Adipocyte (in vitro differentiated cells): ENCODE measurements around the gene TMC4.
"Not testable (repeated sequence)": the region's sequence is repeated elsewhere in the genome, so short reads cannot be mapped to it uniquely, and the experiment has no call there.

Experiments
- DNase-seq: peaks from one replicate; pipeline ENCODE4 v3.0.0-alpha.2; 2015; ENCODE audit warnings: low read depth
- H3K27me3 ChIP-seq: replicated peaks from 2 replicates; pipeline ENCODE4 v1.7.0; 2013; ENCODE audit warnings: mild to moderate bottlenecking, low read length, moderate library complexity; ENCODE audit not compliant: control insufficient read depth, insufficient read depth
- H3K36me3 ChIP-seq: 2 replicates; pipeline ENCODE4 v1.7.0; 2013; ENCODE audit warnings: low read length, mild to moderate bottlenecking, moderate library complexity; ENCODE audit not compliant: control insufficient read depth, insufficient read depth, severe bottlenecking
- H3K4me1 ChIP-seq: 2 replicates; pipeline ENCODE4 v1.7.0; 2013; ENCODE audit warnings: mild to moderate bottlenecking, low read length, moderate library complexity; ENCODE audit not compliant: control insufficient read depth, insufficient read depth
- H3K4me3 ChIP-seq: 2 replicates; pipeline ENCODE4 v1.7.0; 2013; ENCODE audit warnings: mild to moderate bottlenecking, low read length, moderate library complexity
- H3K9ac ChIP-seq: 2 replicates; pipeline ENCODE4 v1.7.0; 2013; ENCODE audit warnings: mild to moderate bottlenecking, low read length, moderate library complexity
- H3K9me3 ChIP-seq: 2 replicates; pipeline ENCODE4 v1.7.0; 2013; ENCODE audit warnings: mild to moderate bottlenecking, low read length, moderate library complexity; ENCODE audit not compliant: control insufficient read depth

Gene TMC4

GRCh38 chr19:54209811-54210494 is 37.0 kb upstream of the TMC4 start:
- Histone ChIP-seq H3K4me3 (peak overlapping the region; percentile 42), H3K9me3 (no peaks in the 10 kb centered on the region), H3K9ac (peak overlapping the region; percentile 72), H3K27me3 (no peaks in the 10 kb centered on the region), H3K36me3 (peaks cover 39% of the 10 kb centered on the region), H3K4me1 (peaks cover 61% of the 10 kb centered on the region)
- peak; percentile 97 for DNase-seq

- H3K9me3 ChIP-seq = no peaks in the 10 kb centered on the region
- H3K4me1 ChIP-seq = peaks cover 68% of the 10 kb centered on the region
- DNase-seq = no peak
- H3K9ac ChIP-seq = peak overlapping the region; percentile 58
- H3K4me3 ChIP-seq = peak overlapping the region; percentile 14
- H3K27me3 ChIP-seq = no peaks in the 10 kb centered on the region
- peaks cover 46% of the 10 kb centered on the region for H3K36me3 ChIP-seq
Measured at GRCh38 chr19:54209058-54209810, 36.3 kb upstream of the TMC4 start.

- DNase-seq = no peak
- Histone ChIP-seq H3K27me3 (no peaks in the 10 kb centered on the region), H3K4me3 (no peak overlapping the region), H3K9me3 (no peaks in the 10 kb centered on the region), H3K9ac (peak overlapping the region; percentile 58), H3K4me1 (peaks cover 73% of the 10 kb centered on the region), H3K36me3 (peaks cover 48% of the 10 kb centered on the region)
Measured at GRCh38 chr19:54208784-54209057, 35.8 kb upstream of the TMC4 start.

GRCh38 chr19:54207983-54208783 is 35.2 kb upstream of the TMC4 start:
- no peaks in the 10 kb centered on the region for H3K9me3 ChIP-seq
- H3K27me3 ChIP-seq = no peaks in the 10 kb centered on the region
- DNase-seq = peak; percentile 25
- peaks cover 54% of the 10 kb centered on the region for H3K36me3 ChIP-seq
- peak overlapping the region; percentile 21 for H3K4me3 ChIP-seq
- H3K9ac ChIP-seq = peak overlapping the region; percentile 58
- H3K4me1 ChIP-seq = peaks cover 78% of the 10 kb centered on the region

GRCh38 chr19:54207676-54207982 is 34.7 kb upstream of the TMC4 start:
- Histone ChIP-seq H3K36me3 (peaks cover 56% of the 10 kb centered on the region), H3K4me3 (peak overlapping the region; percentile 21), H3K4me1 (peaks cover 84% of the 10 kb centered on the region), H3K9ac (peak overlapping the region; percentile 58), H3K27me3 (no peaks in the 10 kb centered on the region), H3K9me3 (no peaks in the 10 kb centered on the region)
- no peak for DNase-seq

- not testable (repeated sequence) for H3K27me3 ChIP-seq, DNase-seq, H3K9me3 ChIP-seq, H3K4me3 ChIP-seq
- Histone ChIP-seq H3K9ac (peak overlapping the region; percentile 58), H3K4me1 (peaks cover 88% of the 10 kb centered on the region), H3K36me3 (peaks cover 59% of the 10 kb centered on the region)
Measured at GRCh38 chr19:54207193-54207592, 34.2 kb upstream of the TMC4 start.

- Histone ChIP-seq H3K4me3 (no peak overlapping the region), H3K9ac (peak overlapping the region; percentile 27), H3K27me3 (no peaks in the 10 kb centered on the region), H3K9me3 (no peaks in the 10 kb centered on the region), H3K4me1 (peaks cover 92% of the 10 kb centered on the region), H3K36me3 (peaks cover 63% of the 10 kb centered on the region)
- DNase-seq = no peak
Measured at GRCh38 chr19:54206831-54207177, 33.8 kb upstream of the TMC4 start.

GRCh38 chr19:54206030-54206830 is 33.3 kb upstream of the TMC4 start:
- Histone ChIP-seq H3K4me1 (peaks cover 95% of the 10 kb centered on the region), H3K9me3 (no peaks in the 10 kb centered on the region), H3K9ac (peak overlapping the region; percentile 27), H3K27me3 (no peaks in the 10 kb centered on the region), H3K36me3 (peaks cover 68% of the 10 kb centered on the region), H3K4me3 (no peak overlapping the region)
- DNase-seq = no peak

GRCh38 chr19:54204767-54205468 is 32.0 kb upstream of the TMC4 start:
- DNase-seq = no peak
- H3K27me3 ChIP-seq = no peaks in the 10 kb centered on the region
- peaks cover 68% of the 10 kb centered on the region for H3K36me3 ChIP-seq
- no peaks in the 10 kb centered on the region for H3K9me3 ChIP-seq
- H3K9ac ChIP-seq = peak overlapping the region; percentile 90
- H3K4me1 ChIP-seq = peaks cover 84% of the 10 kb centered on the region
- H3K4me3 ChIP-seq = peak overlapping the region; percentile 95

GRCh38 chr19:54203151-54203611 is 30.2 kb upstream of the TMC4 start:
- Histone ChIP-seq H3K4me3 (peak overlapping the region; percentile 95), H3K36me3 (peaks cover 66% of the 10 kb centered on the region)

More at GRCh38 chr19:54203151-54203611, 30.2 kb upstream of the TMC4 start:
- Histone ChIP-seq H3K9me3 (no peaks in the 10 kb centered on the region), H3K27me3 (no peaks in the 10 kb centered on the region), H3K4me1 (peaks cover 67% of the 10 kb centered on the region), H3K9ac (peak overlapping the region; percentile 90)
- no peak for DNase-seq
